ENCODE measurements around the gene GCNT4.

DNA sequence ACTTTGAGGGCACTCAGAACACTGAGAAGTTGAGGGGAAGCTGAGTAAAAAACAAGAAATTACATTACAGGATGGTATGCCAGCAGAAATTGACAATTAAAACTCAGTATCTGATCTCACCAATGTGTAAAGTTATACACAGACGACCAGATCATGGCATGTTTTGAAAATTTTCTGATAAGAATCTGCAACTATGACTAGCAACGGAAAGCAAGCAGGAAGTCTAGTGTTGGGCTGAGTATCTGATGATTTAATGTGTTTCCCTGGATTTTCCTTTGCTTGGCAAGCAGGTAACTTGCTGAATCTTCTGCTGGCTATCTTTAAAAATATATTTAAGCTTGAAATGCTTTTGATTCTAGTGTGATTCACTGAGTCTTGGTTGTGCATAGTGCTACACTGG lies 5.2 kb upstream of the GCNT4 start:
- TF ChIP-seq BHLHE40 (IDR thresholded peaks at IDR 0.05; ENCODE audit: borderline replicate concordance), result no peak
- no peak for TF ChIP-seq FOXA1 (IDR thresholded peaks at IDR 0.05)
- no peak for TF ChIP-seq FOXK2 (IDR thresholded peaks at IDR 0.05)
- TF ChIP-seq L3MBTL2 (conservative IDR thresholded peaks at IDR 0.05), result no peak
- TF ChIP-seq, protein P1, sequence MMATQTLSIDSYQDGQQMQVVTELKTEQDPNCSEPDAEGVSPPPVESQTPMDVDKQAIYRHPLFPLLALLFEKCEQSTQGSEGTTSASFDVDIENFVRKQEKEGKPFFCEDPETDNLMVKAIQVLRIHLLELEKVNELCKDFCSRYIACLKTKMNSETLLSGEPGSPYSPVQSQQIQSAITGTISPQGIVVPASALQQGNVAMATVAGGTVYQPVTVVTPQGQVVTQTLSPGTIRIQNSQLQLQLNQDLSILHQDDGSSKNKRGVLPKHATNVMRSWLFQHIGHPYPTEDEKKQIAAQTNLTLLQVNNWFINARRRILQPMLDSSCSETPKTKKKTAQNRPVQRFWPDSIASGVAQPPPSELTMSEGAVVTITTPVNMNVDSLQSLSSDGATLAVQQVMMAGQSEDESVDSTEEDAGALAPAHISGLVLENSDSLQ (IDR thresholded peaks at IDR 0.05), result no peak

All from HEK293T (cell line).